Esophagus muscularis mucosa (tissue), 4 donors: ENCODE data around the gene RHOT2. TPM values are rescaled to one million over a fixed set of nuclear protein-coding genes. Genes with fewer than 3 reads are reported as not detected.

ENCODE experiments used
- DNase-seq: peaks from one replicate; pipeline ENCODE4 v3.0.0-alpha.2; 2017; ENCODE audit errors: extremely low spot score
- H3K27ac ChIP-seq, 4 donors: fragments of 200-600 bp; sonication (generic); replicated peaks in 1 of 4; 1 replicate in 3 of 4; 2 replicates in 1 of 4; pipeline ENCODE4 v1.5.1; 2016 to 2019; ENCODE audit warnings: mild to moderate bottlenecking in 1 of 4
- H3K27me3 ChIP-seq, 4 donors: fragments of 200-600 bp; sonication (generic); one replicate each; pipeline versions ENCODE4 v1.5.1 to v1.6.0; 2016 to 2019
- H3K36me3 ChIP-seq, 4 donors: fragments of 200-600 bp; sonication (generic); one replicate each; pipeline ENCODE4 v1.5.1; 2016 to 2019
- H3K4me1 ChIP-seq, 4 donors: fragments of 200-600 bp; sonication (generic); one replicate each; pipeline ENCODE4 v1.5.1; 2016 to 2019
- H3K4me3 ChIP-seq, 4 donors: fragments of 200-600 bp; sonication (generic); 1 replicate in 2 of 4; 2 replicates in 2 of 4; pipeline ENCODE4 v1.5.1; 2016 to 2019; ENCODE audit warnings: mild to moderate bottlenecking in 4 of 4, moderate library complexity in 1 of 4
- H3K9me3 ChIP-seq, 4 donors: fragments of 200-600 bp; sonication (generic); 1 replicate in 3 of 4; 2 replicates in 1 of 4; pipeline ENCODE4 v1.5.1; 2016 to 2019
- CTCF ChIP-seq, 3 experiments: fragments of 200-600 bp in 2 of 3; fragments of 450-650 bp in 1 of 3; sonication (generic) in 2 of 3; IDR thresholded peaks; one replicate each; pipeline ENCODE4 v1.5.1; 2017 to 2019; ENCODE audit warnings: antibody characterized with exemption in 3 of 3, mild to moderate bottlenecking in 2 of 3, moderate library complexity in 1 of 3
- EP300 ChIP-seq: sonication (generic); formaldehyde crosslinking; IDR thresholded peaks from one replicate; pipeline ENCODE4 v1.6.1; 2017; ENCODE audit warnings: antibody characterized with exemption
- POLR2A ChIP-seq: fragments of 450-650 bp; IDR thresholded peaks from one replicate; pipeline ENCODE4 v1.6.1; 2017; ENCODE audit warnings: antibody characterized with exemption, moderate library complexity, mild to moderate bottlenecking, low read depth
- POLR2AphosphoS5 ChIP-seq, 2 donors: sonication (generic); formaldehyde crosslinking; IDR thresholded peaks; one replicate each; pipeline ENCODE4 v1.6.1; 2017; ENCODE audit warnings: antibody characterized with exemption in 2 of 2
- WGBS: methylation state at CpG from one replicate; pipeline ENCODE4 v1.1.5; 2018; 5-methylcytosine and 5-hydroxymethylcytosine counted together
- intact Hi-C: fragments of 100-400 bp; cut with DNase I; formaldehyde crosslinking; loops from one replicate; pipeline ENCODE4 v1.15.1; 2023
- total RNA-seq, 4 donors: library from RNA; depleted of rRNA; stranded (reverse); fragments of >200 nt; gene quantifications; one replicate each; pipeline versions ENCODE4 v1.1.0 to v1.2.1, GENCODE V29; 2016

The RHOT2 gene
- total RNA-seq, 4 donors from 2014 or later, result 34.5 to 67.5 (median 58.6) TPM

- Histone ChIP-seq H3K36me3 (no peaks in the 10 kb centered on the region), H3K9me3 (no peaks in the 10 kb centered on the region), H3K4me1 (peaks cover 9 to 43% (median 30%) of the 10 kb centered on the region in 4 donors), H3K27ac (no peak within 1 kb of the TSS), H3K4me3 (peak within 1 kb of the TSS in 2 of 4 donors; percentile 24 to 42), H3K27me3 (peaks cover 0 to 99% (median 88%) of the 10 kb centered on the region in 4 donors)
- intact Hi-C loops, result no loop called here
- no peak for DNase-seq
- TF ChIP-seq POLR2A (no peak), POLR2AphosphoS5 (IDR thresholded peaks at IDR 0.05) (no peak), CTCF (IDR thresholded peaks at IDR 0.05) (no peak), EP300 (no peak)
- no CpG with 5 or more reads among the region's 115 CpGs for WGBS
Observed at GRCh38 chr16:705431-706188, 37.7 kb downstream of the RHOT2 start, which contains the start of gene FBXL16. TSS of gene FBXL16 (minus strand) at chr16:705801. CDS start at chr16:697405, 8,396 bp downstream.

GRCh38 chr16:706189-707061 lies 38.5 kb downstream of the RHOT2 start:
- 6% methylated on average over 25 of the region's 49 CpGs for WGBS
- Histone ChIP-seq H3K27ac (no peak overlapping the region), H3K36me3 (no peaks in the 10 kb centered on the region), H3K4me1 (peaks cover 9 to 38% (median 28%) of the 10 kb centered on the region in 4 donors), H3K27me3 (peaks cover 0 to 99% (median 89%) of the 10 kb centered on the region in 4 donors), H3K4me3 (peak overlapping the region in 2 of 4 donors; percentile 24 to 42), H3K9me3 (no peaks in the 10 kb centered on the region)
- DNase-seq, result no peak
- TF ChIP-seq POLR2AphosphoS5 (IDR thresholded peaks at IDR 0.05) (no peak), EP300 (no peak), CTCF (IDR thresholded peaks at IDR 0.05) (no peak), POLR2A (no peak)
- intact Hi-C loops, result no loop called here

- intact Hi-C loops, result no loop called here
- Histone ChIP-seq H3K36me3 (no peaks in the 10 kb centered on the region), H3K27me3 (peaks cover 0 to 99% (median 84%) of the 10 kb centered on the region in 4 donors), H3K9me3 (no peaks in the 10 kb centered on the region), H3K27ac (no peak overlapping the region), H3K4me3 (no peak overlapping the region), H3K4me1 (peaks cover 9 to 44% (median 32%) of the 10 kb centered on the region in 4 donors)
- TF ChIP-seq EP300 (no peak), POLR2AphosphoS5 (IDR thresholded peaks at IDR 0.05) (no peak), POLR2A (no peak), CTCF (IDR thresholded peaks at IDR 0.05) (no peak)
- 35% methylated on average over 14 of the region's 14 CpGs for WGBS
- no peak for DNase-seq
Observed at GRCh38 chr16:707062-707538, 39.2 kb downstream of the RHOT2 start.

- Histone ChIP-seq H3K27ac (no peak overlapping the region), H3K36me3 (no peaks in the 10 kb centered on the region), H3K4me1 (peaks cover 9 to 46% (median 38%) of the 10 kb centered on the region in 4 donors), H3K27me3 (peaks cover 0 to 93% (median 75%) of the 10 kb centered on the region in 4 donors), H3K9me3 (no peaks in the 10 kb centered on the region), H3K4me3 (no peak overlapping the region)
- TF ChIP-seq POLR2A (no peak), POLR2AphosphoS5 (IDR thresholded peaks at IDR 0.05) (no peak), EP300 (no peak), CTCF (IDR thresholded peaks at IDR 0.05) (no peak)
- 64% methylated on average over 3 of the region's 3 CpGs for WGBS
- intact Hi-C loops, result no loop called here
- no peak for DNase-seq
Observed at GRCh38 chr16:708019-708418, 40.1 kb downstream of the RHOT2 start.
